Activated CD8-positive, alpha-beta memory T cell treated with anti-CD3 and anti-CD28 coated beads for 4 hours (primary cell): ENCODE data around the gene MAP3K5.

ENCODE experiments used
- DNase-seq, 2 donors: peaks; one replicate each; pipeline ENCODE4 v3.0.0-alpha.2; 2020; ENCODE audit warnings: low read depth in 2 of 2

MAP3K5 gene

GRCh38 chr6:136647363-136647852, 144.9 kb downstream of the MAP3K5 start:
- DNase-seq: peak; percentile 2 to 4

GRCh38 chr6:136646377-136646776, 145.9 kb downstream of the MAP3K5 start:
- DNase-seq: no peak

DNA sequence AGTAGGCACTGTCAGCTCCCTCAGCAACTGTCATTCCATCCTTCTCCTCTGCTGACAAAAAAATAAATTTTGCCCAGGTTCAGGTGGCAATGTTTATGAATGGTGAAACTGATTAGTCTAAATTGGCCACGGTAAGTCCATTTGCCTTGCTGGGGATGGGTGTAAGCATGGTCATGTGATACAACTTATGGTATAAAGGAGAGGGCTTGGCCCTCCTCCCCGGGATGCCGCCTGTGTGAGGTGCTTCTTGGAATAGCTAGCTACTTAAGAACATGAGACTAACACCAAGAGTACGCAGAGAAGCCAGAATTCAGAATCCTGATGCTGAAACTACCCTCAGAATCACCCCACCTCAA, 147.7 kb downstream of the MAP3K5 start:
- no peak for DNase-seq

GRCh38 chr6:136643850-136644596, 148.3 kb downstream of the MAP3K5 start:
- peak; percentile 51 to 53 for DNase-seq

DNA sequence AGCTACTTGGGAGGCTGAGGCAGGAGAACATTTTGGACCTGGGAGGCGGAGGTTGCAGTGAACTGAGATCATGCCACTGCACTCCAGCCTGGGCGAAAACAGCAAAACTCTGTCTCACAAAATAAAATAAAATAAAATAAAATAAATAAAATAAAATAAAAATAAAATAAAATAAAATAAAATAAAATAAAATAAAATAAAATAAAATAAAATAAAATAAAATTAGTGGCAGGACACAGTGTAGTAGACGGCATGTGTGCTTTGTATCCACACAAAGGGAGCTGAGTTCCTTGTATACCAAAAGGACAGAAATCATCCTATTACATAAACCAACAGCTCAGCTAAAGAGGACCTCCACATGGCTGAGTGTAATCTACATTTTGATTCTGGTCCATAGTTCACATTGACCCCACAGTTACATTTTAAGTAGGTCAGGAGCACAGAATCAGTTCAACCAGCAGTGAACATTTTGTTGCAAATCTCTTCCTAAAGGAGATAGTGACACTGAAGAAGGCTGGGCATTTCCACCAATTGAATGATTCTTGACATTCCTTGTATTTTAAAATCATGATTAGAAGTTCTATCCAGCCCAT, 150.3 kb downstream of the MAP3K5 start:
- no peak for DNase-seq

- no peak for DNase-seq
Measured at GRCh38 chr6:136641166-136641565, 151.1 kb downstream of the MAP3K5 start.

- DNase-seq: no peak
Measured at GRCh38 chr6:136640132-136640915, 152.0 kb downstream of the MAP3K5 start.

DNA sequence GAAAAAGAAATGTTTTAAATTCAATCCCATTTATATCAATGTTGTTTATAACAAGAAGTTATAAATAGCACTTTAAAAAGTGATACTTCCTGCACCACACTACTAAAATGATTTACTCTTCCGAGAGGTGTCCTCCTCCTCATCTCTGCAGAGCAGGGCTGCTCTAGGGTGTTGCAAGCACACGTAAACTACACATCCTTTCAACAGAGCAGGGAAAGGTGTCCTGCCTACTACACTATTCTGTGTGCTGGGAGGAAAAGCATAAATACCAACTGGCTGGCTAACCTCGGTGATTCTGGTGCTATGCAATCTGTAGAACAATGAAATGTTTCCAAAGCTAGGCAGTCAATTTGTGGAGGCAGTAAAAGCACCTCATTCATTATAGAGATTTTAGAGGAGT, 152.6 kb downstream of the MAP3K5 start:
- no peak for DNase-seq

- DNase-seq: no peak
Measured at GRCh38 chr6:136635615-136636014, 156.7 kb downstream of the MAP3K5 start.

- DNase-seq: no peak
Measured at GRCh38 chr6:136633355-136633754, 158.9 kb downstream of the MAP3K5 start.

DNA sequence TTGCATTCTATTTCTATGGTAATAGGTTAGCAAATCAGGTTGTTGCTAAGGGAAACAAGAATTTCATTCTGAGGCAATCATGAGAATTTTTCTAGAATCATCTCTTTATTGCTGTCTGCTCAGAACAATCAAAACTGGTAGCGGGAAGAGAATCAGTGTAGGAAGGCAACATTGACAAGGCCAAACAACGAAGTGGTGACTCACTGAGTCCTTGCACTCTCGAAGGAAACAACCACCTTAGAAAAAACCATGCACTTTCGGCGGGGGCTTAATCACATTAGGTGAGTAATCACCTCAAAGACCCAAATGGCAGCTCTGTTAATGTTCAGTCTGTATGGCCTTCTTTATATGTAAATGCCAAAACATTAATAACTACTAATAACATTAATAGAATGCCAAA, 163.3 kb downstream of the MAP3K5 start:
- no peak for DNase-seq

GRCh38 chr6:136627191-136627590, 165.1 kb downstream of the MAP3K5 start:
- no peak for DNase-seq

- no peak for DNase-seq
Measured at GRCh38 chr6:136625293-136625692, 167.0 kb downstream of the MAP3K5 start.

DNA sequence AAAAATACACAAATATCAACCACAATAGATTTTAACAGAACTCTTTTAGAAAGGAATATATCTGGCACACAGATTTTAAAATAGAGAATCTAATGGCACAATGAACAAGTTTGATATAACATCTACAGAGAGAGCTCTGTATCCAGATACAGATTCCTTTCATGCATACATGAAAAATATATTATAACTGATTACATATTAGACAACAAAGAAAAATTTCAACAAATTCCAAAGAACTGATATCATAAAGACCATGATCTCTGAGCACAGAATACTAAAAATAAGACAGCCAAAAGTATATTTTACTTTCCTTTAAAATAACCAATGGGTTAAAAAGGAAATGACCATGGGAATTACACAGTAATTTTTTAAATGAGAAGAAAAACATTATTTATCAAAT, 167.9 kb downstream of the MAP3K5 start:
- no peak for DNase-seq

- no peak for DNase-seq
Measured at GRCh38 chr6:136618086-136618485, 174.2 kb downstream of the MAP3K5 start.

- no peak for DNase-seq
Measured at GRCh38 chr6:136616527-136616926, 175.8 kb downstream of the MAP3K5 start.

- no peak for DNase-seq
Measured at GRCh38 chr6:136614994-136615393, 177.3 kb downstream of the MAP3K5 start.

DNA sequence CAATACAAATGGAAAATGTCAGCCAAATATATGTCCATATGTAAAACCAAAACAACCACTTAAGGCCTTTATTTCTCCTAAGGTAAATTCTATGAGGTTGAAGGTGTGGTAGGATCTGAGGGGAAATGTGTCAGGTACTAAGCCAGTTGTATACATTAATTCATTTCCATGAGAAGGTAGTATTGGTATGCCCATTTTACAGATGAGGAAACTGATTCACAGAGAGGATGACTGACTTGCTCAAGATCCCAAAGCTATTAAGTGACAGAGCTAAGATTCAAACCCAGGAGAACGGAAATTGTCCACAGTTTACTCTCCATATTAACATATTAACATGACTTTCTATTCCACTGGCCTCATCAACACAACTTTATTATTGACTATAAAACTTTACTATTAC, 177.9 kb downstream of the MAP3K5 start:
- no peak for DNase-seq

DNA sequence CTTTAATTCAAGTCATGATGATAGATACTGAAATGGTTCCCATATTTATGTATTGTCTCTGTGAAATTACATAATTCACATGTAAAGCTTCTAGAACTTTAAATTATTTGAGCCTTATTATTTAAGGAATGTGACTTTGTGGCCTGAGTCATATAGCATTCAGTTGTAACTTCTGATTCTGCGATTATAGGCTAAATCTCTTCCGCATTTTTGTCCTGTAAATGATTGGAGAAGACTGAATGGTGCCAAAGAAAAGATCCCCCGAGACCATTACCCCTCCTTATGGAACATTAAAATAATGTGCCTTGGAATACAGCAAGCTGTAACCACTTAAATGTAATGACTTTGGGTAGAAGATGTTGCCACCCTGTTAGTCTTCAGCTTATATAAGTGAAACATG, 178.8 kb downstream of the MAP3K5 start:
- no peak for DNase-seq

DNA sequence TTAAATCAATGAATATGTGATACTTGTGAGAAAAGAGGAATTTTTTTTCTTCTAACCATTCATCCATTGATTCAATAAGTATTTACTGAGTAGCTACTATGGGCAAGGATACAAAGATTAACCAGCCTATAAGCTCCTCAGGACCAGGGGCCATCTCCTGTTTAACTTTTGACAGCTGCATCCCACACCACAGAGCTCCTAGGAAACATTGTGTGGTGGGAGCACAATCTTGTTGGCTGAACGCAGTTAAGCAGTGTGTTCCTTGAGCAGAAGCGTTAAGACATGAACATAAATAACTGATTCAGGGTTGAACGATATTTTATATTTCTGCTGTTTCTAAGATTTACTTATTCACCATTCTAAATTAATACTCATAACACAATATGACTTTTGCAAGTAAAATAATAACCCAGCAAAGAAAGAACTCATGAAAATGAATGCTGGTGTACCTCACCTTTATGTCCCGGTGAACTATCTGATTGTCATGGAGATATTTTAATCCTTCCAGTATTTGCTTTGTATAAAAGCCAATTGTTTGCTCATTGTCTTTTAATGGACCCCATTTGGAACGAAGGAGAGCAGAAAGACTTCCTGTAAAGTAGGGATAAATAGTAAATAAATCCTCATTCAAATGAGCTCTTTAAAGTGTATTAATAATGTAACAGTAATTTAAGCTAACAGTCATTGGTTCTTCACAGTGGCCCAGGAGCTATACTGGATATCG, 179.4 kb downstream of the MAP3K5 start:
- DNase-seq: no peak

DNA sequence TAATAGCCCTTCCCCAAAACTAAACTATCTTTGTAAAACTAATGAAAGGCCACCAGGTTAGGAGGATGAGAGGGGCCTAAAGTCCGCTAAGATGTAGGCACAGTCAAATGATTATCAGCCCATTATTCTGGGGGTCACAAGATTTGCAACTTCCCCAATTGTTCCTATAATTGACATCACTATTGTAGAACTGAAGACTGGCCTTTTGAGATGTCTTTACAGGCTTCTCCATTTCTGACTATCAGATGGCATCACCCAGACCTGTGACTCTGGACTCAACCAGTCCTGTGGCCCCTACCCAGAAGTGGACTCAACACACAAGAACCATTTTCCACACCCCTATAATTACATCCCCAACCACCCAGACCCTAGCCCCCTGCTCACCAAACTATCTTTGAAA, 180.5 kb downstream of the MAP3K5 start:
- no peak for DNase-seq

- no peak for DNase-seq
Measured at GRCh38 chr6:136611133-136611532, 181.1 kb downstream of the MAP3K5 start.
